GM12878 (cell line): ENCODE measurements around the gene CCL2.

Source experiments
- BCL11A ChIP-seq: IDR thresholded peaks from 2 replicates; pipeline ENCODE4 v1.6.1; 2011; ENCODE audit warnings: low read depth, low read length
- KDM1A ChIP-seq: fragments of 200-600 bp; sonication (generic); IDR thresholded peaks from 2 replicates; pipeline ENCODE4 v1.6.1; 2016; ENCODE audit warnings: borderline replicate concordance
- POLR2A ChIP-seq: IDR thresholded peaks from 2 replicates; pipeline ENCODE4 v1.6.1; 2011; ENCODE audit warnings: low read depth, mild to moderate bottlenecking, low read length
- SMC3 ChIP-seq: IDR thresholded peaks from 2 replicates; pipeline ENCODE4 v1.6.1; 2011; ENCODE audit warnings: low read length, improper control_type of control experiment, borderline replicate concordance
- ZNF274 ChIP-seq: IDR thresholded peaks from one replicate; pipeline ENCODE4 v1.8.0; 2011; ENCODE audit not compliant: insufficient read length, insufficient read depth
- TF ChIP-seq, protein P1 (sequence below): IDR thresholded peaks from 2 replicates; pipeline ENCODE4 v1.6.1; 2011; ENCODE audit warnings: low read depth, mild to moderate bottlenecking, low read length, moderate library complexity, borderline replicate concordance; ENCODE audit errors: extremely low read depth
- TF ChIP-seq, protein P2 (sequence below), 3 experiments: IDR thresholded peaks in 2 of 3; conservative IDR thresholded peaks in 1 of 3; 2 replicates each; pipeline ENCODE4 v1.5.1; 2011; ENCODE audit warnings: low read depth in 3 of 3, low read length in 3 of 3, mild to moderate bottlenecking in 3 of 3, control low read depth in 2 of 3, moderate library complexity in 2 of 3, inconsistent platforms in 1 of 3, mixed read lengths in 1 of 3; ENCODE audit not compliant: control insufficient read depth in 2 of 3, insufficient read depth in 1 of 3; ENCODE audit errors: extremely low read depth in 1 of 3
- TF ChIP-seq, protein P3 (sequence below): IDR thresholded peaks from 2 replicates; pipeline ENCODE4 v1.6.1; 2012; ENCODE audit warnings: low read length, inconsistent platforms
- TF ChIP-seq, protein P4 (sequence below): fragments of 450-650 bp; IDR thresholded peaks from 2 replicates; pipeline ENCODE4 v1.6.1; 2016; ENCODE audit warnings: mild to moderate bottlenecking

DNA sequence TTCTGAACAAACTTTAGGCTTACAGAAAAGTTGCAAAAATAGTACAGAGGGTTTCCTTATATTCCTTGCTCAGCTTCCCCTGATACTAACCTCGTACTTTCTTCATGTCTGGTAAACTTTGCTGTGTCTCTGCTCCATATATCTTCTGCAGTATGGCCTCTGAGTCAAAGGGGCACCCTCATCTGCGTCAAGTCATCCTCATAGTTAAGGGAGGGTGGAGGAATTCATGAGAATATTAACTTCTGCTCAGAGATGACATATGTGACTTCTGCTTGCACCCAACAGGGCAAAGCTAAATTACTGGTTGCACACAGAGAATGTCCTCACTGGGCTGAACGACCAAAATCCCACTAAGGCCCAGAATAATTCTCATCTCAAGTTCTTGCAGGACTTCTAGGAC, 10.6 kb downstream of the CCL2 start:
- TF ChIP-seq SMC3 = no peak
- TF ChIP-seq, protein P1, sequence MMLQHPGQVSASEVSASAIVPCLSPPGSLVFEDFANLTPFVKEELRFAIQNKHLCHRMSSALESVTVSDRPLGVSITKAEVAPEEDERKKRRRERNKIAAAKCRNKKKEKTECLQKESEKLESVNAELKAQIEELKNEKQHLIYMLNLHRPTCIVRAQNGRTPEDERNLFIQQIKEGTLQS = no peak
- no peak for TF ChIP-seq ZNF274
- no peak for TF ChIP-seq POLR2A
- TF ChIP-seq, protein P2, sequence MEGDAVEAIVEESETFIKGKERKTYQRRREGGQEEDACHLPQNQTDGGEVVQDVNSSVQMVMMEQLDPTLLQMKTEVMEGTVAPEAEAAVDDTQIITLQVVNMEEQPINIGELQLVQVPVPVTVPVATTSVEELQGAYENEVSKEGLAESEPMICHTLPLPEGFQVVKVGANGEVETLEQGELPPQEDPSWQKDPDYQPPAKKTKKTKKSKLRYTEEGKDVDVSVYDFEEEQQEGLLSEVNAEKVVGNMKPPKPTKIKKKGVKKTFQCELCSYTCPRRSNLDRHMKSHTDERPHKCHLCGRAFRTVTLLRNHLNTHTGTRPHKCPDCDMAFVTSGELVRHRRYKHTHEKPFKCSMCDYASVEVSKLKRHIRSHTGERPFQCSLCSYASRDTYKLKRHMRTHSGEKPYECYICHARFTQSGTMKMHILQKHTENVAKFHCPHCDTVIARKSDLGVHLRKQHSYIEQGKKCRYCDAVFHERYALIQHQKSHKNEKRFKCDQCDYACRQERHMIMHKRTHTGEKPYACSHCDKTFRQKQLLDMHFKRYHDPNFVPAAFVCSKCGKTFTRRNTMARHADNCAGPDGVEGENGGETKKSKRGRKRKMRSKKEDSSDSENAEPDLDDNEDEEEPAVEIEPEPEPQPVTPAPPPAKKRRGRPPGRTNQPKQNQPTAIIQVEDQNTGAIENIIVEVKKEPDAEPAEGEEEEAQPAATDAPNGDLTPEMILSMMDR (IDR thresholded peaks at IDR 0.05 in 2 of 3, conservative IDR thresholded peaks at IDR 0.05 in 1 of 3; ENCODE audit: control insufficient read depth in 2 of 3, extremely low read depth in 1 of 3, insufficient read depth in 1 of 3, low read depth in 3 of 3, low read length in 3 of 3) = no peak
- TF ChIP-seq, protein P3, sequence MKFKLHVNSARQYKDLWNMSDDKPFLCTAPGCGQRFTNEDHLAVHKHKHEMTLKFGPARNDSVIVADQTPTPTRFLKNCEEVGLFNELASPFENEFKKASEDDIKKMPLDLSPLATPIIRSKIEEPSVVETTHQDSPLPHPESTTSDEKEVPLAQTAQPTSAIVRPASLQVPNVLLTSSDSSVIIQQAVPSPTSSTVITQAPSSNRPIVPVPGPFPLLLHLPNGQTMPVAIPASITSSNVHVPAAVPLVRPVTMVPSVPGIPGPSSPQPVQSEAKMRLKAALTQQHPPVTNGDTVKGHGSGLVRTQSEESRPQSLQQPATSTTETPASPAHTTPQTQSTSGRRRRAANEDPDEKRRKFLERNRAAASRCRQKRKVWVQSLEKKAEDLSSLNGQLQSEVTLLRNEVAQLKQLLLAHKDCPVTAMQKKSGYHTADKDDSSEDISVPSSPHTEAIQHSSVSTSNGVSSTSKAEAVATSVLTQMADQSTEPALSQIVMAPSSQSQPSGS = no peak
- TF ChIP-seq KDM1A = no peak
- TF ChIP-seq BCL11A = no peak
- TF ChIP-seq, protein P4, sequence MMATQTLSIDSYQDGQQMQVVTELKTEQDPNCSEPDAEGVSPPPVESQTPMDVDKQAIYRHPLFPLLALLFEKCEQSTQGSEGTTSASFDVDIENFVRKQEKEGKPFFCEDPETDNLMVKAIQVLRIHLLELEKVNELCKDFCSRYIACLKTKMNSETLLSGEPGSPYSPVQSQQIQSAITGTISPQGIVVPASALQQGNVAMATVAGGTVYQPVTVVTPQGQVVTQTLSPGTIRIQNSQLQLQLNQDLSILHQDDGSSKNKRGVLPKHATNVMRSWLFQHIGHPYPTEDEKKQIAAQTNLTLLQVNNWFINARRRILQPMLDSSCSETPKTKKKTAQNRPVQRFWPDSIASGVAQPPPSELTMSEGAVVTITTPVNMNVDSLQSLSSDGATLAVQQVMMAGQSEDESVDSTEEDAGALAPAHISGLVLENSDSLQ = no peak
